ENCODE data around the gene SELENOM.
"Not testable (repeated sequence)": the region's sequence is repeated elsewhere in the genome, so short reads cannot be mapped to it uniquely, and the experiment has no call there.

Gene SELENOM

GRCh38 chr22:31073125-31073524 is 34.2 kb downstream of the SELENOM start:
- not testable (repeated sequence) for DNase-seq

GRCh38 chr22:31069691-31070314 is 37.6 kb downstream of the SELENOM start:
- DNase-seq: not testable (repeated sequence)

- no peak for DNase-seq
Measured at GRCh38 chr22:31068970-31069369, 38.4 kb downstream of the SELENOM start.

GRCh38 chr22:31064369-31064768 is 43.0 kb downstream of the SELENOM start:
- no peak for DNase-seq

GRCh38 chr22:31062566-31063230 is 44.7 kb downstream of the SELENOM start:
- DNase-seq: no peak

- not testable (repeated sequence) for DNase-seq
Measured at GRCh38 chr22:31059663-31060062, 47.7 kb downstream of the SELENOM start.

- DNase-seq: no peak
Measured at GRCh38 chr22:31056986-31057599, 50.3 kb downstream of the SELENOM start.

GRCh38 chr22:31055635-31056159 is 51.7 kb downstream of the SELENOM start:
- peak; percentile 27 for DNase-seq

- DNase-seq: no peak
Measured at GRCh38 chr22:31055117-31055634, 52.2 kb downstream of the SELENOM start.

All from NCI-H1092 treated with DMSO at 0.1 percent for 48 hours (cell line).